GM18499 (cell line): Measurements from ENCODE around the gene CCDC102B.
"Not testable (repeated sequence)": the region's sequence is repeated elsewhere in the genome, so short reads cannot be mapped to it uniquely, and the experiment has no call there.

Experiments
- ATAC-seq: cut with Tn5 transposase; IDR thresholded peaks from one replicate; pipeline ENCODE4 v1.9.1; 2021; ENCODE audit warnings: moderate number of reproducible peaks; ENCODE audit not compliant: insufficient read depth, unreplicated experiment

CCDC102B gene

GRCh38 chr18:68887410-68887809, 89.5 kb downstream of the CCDC102B start:
- no peak for ATAC-seq

DNA sequence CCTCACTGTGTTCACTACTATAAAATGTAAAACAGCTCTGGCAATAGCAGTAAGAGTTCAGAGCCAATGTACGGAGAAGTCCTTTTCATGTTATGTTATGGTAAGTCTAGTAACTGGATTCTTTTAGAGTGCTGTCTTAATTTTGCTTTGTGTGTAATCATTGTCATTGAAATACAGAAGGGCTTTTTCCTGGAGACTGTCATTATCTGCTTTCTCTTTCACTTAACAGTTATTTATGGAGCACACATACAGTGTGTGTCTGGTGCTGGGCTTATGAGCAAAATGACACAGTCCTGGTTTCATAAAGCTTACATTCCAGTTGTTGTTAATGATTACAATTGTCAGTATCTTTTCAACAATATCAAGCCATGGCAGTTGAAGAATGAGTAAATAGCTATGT, 95.5 kb downstream of the CCDC102B start:
- ATAC-seq, result no peak

DNA sequence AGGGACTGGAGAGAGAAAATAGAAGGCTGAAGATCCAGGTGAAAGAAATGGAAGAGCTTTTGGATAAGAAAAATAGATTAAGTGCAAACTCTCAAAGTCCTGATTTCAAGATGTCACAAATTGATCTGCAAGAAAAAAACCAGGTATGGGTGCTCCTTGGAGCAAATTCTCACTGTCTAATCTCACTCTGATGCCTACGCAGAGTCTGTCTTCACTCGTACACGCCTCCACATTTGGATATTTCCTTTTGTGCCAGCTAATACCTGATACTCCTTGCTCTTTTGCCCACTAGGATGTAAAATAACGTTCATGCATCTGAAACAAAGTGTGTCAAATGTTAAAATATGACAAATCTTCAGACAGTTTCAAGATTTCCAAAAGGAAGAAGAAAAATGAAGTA, 99.4 kb downstream of the CCDC102B start:
- no peak for ATAC-seq

DNA sequence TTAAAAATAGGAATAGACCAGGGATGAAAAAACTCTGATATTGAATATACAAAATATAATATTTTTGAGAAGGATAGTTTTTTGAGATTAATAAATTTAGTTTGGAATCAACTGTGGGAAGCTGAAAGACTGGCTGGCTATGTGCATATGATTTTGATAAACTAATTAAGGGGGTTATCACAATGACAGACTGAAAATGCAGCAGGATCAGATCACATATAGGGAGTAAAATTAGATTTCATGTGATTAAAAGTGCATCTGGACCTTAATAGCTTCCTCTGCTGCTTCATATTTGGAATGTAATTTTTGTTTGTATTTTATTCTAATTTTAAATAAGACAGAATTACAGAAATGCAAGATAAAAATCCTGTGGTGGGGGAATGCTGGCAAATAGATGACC, 111.7 kb downstream of the CCDC102B start:
- no peak for ATAC-seq

GRCh38 chr18:68915061-68915460, 117.2 kb downstream of the CCDC102B start:
- no peak for ATAC-seq

- no peak for ATAC-seq
Observed at GRCh38 chr18:68916734-68917133, 118.9 kb downstream of the CCDC102B start.

DNA sequence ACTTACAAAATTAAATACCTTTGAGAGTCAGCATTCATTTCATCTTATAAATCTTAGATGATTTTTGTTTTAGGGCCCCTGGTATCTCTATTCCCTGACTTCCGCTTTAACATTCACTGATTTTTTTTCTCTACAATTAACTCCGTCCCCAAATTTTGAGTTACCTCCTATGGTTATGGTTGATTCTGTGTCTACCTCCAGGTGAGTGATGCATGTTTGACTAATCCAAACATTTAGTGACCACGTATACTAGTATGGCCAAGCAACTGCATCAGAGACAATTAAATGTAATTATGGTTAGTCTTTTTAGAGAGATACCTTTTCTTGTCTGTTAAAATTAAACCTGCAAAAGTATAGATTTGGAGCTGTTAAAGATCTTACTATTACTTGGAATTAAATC, 120.3 kb downstream of the CCDC102B start:
- no peak for ATAC-seq

DNA sequence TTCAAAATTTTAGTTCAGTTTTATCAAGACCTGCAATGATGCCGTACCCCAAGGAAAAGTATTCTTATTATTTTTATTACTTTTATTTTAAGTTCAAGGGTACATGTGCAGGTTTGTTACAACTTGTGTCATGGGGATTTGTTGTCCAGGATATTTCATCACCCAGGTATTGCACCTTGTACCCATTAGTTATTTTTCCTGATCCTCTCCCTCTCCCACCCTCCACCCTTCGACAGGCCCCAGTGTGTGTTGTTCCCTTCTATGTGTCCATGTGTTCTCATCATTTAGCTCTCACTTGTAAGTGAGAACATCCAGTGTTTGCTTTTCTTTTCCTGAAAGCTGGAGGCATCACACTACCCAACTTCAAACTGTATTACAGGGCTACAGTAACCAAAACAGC, 122.0 kb downstream of the CCDC102B start:
- ATAC-seq, result no peak

DNA sequence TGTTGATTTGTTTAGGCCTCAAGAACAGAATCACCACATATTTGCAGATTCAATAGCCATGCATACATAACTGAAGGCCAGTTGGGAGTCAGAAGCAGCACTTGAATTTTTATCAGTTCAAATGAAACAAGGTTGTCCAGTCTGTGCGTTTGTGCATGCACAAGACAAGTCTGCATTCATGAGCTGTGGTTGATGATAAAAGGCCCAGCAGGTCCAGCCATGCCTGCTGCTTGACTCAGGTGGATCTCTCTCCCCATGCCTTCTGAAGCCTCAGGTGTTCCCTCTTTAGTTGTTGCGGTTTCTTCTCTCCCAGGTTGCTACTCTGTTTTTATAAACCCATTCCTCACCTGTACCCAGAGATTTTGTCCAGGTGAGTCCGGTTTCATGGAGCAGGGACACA, 124.5 kb downstream of the CCDC102B start:
- ATAC-seq, result no peak

GRCh38 chr18:68925268-68925667, 127.4 kb downstream of the CCDC102B start:
- peak; percentile 87 for ATAC-seq

DNA sequence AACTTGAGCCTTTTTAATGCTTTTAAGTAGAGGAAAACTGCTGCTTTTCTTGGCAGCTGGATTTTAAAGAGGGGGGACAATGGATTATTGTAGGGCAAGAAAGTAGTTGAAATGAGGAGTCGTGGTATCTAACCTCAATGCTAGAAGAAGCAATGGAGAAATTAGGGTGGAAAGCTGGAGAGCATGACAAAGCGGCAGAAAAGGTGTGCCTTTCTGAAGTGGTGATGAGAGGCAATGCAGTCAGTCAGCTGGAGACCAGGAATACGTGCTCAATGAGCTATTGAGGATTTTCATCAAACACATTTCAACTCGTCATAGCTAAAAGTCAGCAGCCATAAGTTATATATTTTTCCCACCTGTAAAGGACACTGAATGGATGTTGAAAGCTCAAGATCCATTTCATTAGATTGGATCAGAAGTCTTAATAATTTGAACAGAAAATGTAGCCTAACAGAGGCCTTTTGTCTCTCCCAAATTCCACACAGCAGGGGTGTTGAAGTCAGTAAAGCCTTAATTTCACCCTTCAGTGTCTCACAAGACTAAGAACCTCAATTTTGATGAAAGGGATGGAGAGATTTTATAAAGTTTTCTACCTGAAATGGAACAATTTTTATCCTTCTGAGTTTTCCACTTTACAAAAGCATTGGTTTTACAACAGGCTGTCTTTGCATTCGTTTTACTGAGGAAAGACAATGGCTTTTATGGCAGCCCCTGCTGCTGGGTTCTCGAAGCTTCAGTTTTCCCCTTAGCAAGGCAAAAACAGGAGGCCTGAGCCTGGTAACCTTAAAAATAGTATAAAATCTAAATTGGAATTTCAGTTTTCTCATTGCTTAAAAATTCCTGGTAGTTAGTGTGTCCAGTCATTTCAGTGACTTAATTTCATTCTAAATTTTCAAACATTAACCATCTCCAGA, 131.1 kb downstream of the CCDC102B start:
- no peak for ATAC-seq

DNA sequence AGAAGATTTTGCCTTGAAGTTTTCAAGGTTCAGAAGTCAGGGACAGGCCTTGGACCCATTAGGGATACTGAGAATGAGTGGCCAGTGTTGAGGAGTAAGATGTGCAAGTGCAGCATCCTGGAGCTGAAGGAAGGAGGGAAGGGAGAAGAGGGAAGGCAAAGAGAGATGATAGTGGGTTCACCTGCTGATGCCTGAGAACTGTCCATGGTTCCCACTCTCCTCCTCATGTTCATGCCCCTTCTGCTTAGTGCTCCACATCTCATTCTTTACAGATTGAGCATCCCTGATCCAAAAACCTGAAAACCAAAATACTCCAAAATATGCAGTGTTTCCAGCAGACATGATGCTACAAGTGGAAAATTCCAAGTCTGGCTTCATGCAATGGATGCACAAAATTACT, 137.8 kb downstream of the CCDC102B start:
- ATAC-seq, result no peak

GRCh38 chr18:68937029-68937599, 139.2 kb downstream of the CCDC102B start:
- ATAC-seq, result no peak

- ATAC-seq, result no peak
Observed at GRCh38 chr18:68940039-68940438, 142.2 kb downstream of the CCDC102B start.

DNA sequence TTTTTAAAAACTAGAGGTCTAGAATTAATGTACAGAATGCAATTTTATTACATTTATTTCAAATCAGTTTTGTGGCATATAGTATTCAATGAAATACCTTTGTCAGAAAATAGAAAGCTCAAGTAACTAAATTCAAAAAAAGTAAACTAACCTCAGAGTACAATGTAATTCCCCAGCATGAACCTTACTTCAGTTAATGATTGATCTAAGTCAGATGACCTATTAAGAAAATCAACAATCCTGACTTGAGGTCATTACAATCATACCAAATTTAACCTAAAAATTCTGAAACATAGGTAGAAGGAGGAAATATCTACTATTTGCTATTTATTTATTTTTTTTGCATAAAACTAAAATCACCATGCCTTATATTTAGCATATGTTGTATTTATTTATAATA, 142.9 kb downstream of the CCDC102B start:
- no peak for ATAC-seq

- no peak for ATAC-seq
Observed at GRCh38 chr18:68942230-68942629, 144.3 kb downstream of the CCDC102B start.

- ATAC-seq, result not testable (repeated sequence)
Observed at GRCh38 chr18:68943861-68944260, 146.0 kb downstream of the CCDC102B start.

GRCh38 chr18:68944330-68944729, 146.4 kb downstream of the CCDC102B start:
- no peak for ATAC-seq

- ATAC-seq, result no peak
Observed at GRCh38 chr18:68944826-68945225, 146.9 kb downstream of the CCDC102B start.

DNA sequence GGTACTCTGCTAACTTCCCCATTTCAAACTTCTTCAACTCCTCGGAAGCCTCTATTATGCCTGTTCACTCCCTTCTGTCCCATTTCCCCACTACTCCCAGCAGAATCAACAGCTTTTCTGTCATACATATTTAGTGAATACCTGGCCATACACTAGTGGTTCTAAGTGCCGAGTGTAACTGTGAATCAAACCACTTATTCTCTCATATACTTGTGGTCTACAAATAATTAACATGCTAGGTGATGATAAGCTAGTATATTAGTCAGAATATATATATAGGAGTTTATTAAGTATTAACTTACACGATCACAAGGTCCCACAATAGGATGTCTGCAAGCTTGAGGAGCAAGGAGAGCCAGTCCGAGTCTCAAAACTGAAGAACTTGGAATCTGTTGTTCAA, 150.7 kb downstream of the CCDC102B start:
- no peak for ATAC-seq

GRCh38 chr18:68954738-68955137, 156.9 kb downstream of the CCDC102B start:
- ATAC-seq, result no peak

DNA sequence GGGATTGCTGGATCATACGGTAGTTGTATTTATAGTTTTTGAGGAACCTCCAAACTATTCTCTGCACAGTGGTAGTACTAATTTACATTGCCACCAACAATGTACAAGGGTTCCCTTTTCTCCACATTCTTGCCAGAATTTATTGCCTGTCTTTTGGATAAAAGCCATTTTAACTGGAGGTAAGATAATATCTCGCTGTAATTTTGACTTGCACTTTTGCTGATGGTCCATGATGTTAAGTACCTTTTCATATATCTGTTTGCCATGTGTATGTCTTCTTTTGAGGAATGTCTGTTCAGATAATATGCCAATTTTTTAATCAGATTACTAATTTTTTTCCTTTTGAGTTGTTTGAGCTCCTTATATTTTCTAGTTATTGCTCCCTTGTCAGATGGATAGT, 158.8 kb downstream of the CCDC102B start:
- ATAC-seq, result no peak
